DMS153 (cell line): ENCODE measurements around the gene TMEM130.

Experiments
- DNase-seq: peaks from one replicate; lab custom pipeline; 2025; lab: John Stamatoyannopoulos, UW

Gene TMEM130

DNA sequence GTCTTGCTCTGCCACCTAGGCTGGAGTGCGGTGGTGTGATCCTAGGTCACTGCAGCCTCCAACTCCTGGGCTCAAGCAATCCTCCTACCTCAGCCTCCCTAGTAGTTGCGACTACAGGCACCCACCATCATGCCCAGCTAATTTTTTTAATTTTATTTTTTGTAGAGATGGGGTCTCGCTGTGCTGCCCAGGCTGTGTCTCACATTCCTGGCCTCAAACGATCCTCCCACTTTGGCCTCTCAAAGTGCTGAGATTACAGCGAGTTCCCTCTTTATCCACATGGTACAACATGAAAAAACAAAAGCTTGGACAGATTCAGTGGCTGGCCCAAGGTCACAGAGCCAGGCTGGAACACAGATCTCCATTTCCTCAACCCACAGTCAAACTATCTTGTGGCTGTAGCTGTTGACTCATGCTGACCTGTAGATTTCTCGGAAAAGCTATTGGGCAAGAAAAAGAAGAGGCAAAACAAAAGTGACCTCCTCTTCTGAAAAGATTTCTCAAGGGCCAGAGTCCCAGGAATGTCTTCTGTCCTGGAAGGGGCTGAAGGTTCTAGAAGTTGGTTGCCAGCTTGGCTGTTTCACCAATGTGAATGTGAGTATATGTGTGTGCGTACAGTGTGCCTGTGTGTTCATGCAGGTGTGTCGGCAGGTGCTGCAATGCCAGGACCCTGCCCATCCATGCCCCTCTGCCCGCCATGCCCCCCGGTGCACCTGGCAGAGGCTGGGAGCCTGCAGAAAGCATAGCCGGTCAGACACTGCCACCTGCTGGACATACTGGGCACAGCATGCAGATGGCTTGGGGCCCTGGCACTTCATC is 28.4 kb downstream of the TMEM130 start:
- DNase-seq, result no peak

- no peak for DNase-seq
Observed at GRCh38 chr7:98840722-98841121, 29.1 kb downstream of the TMEM130 start.

DNA sequence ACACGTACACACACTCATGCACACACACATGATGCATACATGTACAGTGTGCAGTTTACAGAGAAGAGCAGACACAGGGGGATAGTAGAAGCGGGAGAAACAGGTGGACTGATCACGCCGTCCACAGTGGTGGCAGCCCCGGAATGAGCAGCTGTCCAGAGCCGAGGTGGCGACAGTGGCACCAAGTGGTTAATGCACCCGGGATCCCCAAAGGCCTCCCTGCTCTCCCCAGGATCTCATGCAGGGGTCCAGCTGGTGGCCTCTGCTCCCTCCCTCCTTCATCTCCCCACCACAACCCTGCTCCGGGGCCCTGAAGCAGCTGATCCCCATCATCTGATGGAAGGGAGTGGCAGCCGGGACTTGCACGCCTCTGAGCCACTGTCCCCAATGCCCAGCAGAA is 29.7 kb downstream of the TMEM130 start:
- DNase-seq, result no peak

- DNase-seq, result no peak
Observed at GRCh38 chr7:98837630-98837972, 32.2 kb downstream of the TMEM130 start.

- peak; percentile 65 for DNase-seq
Observed at GRCh38 chr7:98836811-98837629, 32.8 kb downstream of the TMEM130 start.

DNA sequence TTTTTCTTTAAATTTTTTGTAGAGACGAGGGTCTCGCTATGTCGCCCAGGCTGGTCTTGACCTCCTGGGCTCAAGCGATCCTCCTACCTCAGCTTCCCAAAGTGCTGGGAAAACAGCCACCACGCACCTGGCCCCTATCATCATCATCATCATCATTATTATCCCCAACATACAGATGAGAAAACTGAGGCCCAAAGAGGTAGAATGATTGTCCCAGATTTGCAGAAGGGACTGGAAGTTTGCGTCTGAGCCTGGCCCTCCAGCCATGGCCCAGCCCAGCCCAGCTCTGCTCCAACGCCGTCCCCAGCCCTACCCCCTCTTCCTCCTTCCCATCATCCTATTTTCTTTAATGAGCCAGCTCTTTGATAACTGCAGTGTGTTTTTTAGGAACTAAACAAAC is 34.9 kb downstream of the TMEM130 start:
- no peak for DNase-seq

- no peak for DNase-seq
Observed at GRCh38 chr7:98833022-98833421, 36.8 kb downstream of the TMEM130 start.

DNA sequence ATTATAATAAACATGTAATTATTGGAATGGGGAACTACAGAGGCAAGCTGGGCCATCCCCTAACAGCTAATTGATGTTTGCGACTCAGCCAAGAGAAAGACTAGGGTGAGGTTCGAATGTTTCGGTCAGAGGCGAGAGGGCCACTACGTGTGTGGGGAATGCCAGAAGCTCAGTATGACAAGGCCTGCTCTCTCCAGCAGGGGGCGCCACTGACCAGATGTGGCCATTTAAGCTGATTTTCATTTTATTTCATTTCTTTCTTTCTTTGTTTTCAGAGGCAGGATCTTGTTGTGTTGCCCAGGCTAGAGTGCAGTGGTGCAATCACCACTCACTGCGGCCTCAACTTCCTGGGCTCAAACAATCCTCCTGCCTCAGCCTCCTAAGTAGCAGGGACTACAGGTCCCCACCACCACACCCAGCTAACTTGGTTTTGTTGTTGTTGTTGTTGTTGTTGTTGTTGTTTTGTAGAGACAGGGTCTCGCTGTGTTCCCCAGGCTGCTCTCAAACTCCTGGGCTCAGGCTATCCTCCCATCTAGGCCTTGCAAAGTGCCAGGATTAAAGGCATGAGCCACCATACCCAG is 38.1 kb downstream of the TMEM130 start:
- no peak for DNase-seq

GRCh38 chr7:98830972-98831548 is 38.8 kb downstream of the TMEM130 start:
- no peak for DNase-seq

GRCh38 chr7:98828368-98828767 is 41.4 kb downstream of the TMEM130 start:
- DNase-seq, result no peak

DNA sequence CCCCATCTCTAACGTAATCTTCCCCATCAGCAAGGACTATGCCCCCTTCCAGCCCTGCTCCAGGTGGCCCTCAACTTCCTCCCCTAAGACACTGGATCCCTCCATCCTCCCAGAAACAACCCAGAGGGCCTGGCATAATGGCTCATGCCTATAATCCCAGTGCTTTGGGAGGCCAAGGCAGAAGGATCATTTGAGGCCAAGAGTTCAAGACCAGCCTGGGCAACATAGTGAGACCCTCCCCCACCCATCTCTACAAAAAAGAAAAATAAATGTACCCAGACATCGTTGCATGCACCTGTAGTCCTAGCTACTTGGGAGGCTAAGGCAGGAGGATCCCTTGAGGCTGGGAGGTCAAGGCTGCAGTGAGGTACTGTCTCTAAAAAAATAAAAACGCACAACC is 42.6 kb downstream of the TMEM130 start:
- DNase-seq, result no peak

GRCh38 chr7:98826811-98827231 is 43.0 kb downstream of the TMEM130 start:
- DNase-seq, result peak; percentile 22

DNA sequence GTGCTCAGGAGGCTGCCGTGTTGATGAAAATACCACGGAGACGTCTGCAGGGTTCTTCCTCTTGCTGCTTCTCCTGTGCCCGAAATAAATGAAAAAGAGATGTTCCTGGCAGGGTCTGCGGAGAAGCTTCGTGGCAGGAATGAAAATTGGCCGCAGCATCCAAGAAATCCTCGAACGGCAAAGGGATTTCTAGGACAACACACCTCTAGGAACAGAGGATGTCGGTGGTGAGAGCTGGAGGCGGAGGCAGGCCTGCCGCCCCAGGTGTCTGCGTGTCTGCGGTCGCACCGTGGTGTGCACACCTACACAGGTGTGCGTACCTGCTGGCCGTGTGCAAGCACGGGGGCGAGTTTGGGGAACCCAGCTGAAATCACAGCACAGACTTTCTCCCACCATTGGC is 43.4 kb downstream of the TMEM130 start:
- no peak for DNase-seq

DNA sequence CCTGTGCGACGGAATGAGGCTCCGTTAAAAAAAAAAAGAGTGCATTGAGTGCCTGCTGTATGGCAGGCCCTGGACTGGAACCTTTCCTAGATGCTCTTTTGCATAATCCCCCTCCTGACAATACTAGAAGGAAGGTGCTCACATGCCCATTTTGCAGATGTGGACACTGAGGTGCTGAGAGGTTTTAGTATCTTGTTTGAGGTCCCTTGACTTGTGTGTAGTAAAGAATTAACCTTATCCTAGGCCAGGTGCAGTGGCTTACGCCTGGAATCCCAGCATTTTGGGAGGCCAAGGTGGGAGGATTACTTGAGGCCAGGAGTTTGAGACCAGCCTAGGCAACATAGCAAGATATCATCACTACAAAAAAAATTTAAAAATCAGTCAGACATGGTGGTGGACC is 46.6 kb downstream of the TMEM130 start:
- DNase-seq, result no peak

GRCh38 chr7:98821348-98821747 is 48.5 kb downstream of the TMEM130 start:
- DNase-seq, result no peak

- no peak for DNase-seq
Observed at GRCh38 chr7:98816967-98817710, 52.7 kb downstream of the TMEM130 start.

DNA sequence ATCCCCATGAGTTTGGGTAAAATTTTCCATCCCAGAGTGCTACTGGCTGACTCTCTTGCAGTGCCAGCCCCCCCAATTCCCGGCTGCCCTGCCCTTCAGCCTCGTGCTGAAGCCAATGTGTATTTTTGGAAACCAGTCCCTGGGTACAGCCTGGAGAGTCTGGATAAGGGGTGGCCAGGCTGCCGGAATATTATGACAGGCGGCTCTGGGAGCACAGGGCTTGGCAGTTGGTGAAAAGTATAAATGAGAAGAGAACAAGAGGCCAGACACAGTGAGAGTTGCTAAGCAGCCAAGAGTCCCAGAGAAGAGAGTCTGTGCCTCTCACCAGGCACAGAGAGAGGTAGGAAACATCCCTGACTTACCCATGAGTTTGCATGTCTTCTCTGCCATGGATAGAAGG is 53.6 kb downstream of the TMEM130 start:
- DNase-seq, result no peak

DNA sequence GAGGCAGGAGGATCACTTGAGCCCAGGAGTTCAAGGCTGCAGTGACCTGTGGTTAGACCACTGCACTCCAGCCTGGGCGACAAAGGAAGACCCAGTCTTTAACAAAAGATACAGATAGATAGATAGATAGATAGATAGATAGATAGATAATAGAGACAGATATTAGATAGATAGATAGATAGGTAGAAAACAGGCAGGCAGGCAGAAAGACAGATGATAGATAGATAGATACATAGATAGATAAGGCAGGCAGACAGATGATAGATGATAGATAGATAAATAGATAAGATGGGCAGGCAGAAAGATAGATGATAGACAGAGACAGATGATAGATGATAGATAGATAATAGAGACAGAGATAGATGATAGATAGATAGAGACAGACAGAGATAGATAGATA is 54.5 kb downstream of the TMEM130 start:
- no peak for DNase-seq

DNA sequence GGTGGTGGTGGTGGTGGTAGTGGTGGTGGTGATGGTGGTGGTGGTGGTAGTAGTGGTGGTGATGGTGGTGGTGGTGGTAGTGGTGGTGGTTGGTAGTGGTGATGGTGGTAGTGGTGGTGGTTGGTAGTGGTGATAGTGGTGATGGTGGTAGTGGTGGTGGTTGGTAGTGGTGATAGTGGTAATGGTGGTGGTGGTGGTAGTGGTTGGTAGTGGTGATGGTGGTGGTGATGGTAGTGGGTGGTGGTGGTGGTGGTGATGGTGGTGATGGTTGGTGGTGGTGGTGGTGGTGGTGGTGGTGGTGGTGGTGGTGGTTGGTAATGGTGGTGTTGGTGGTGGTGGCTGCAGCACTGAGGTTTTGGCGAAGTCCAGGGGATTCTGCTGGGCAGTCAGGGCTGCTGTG is 58.5 kb downstream of the TMEM130 start:
- no peak for DNase-seq

DNA sequence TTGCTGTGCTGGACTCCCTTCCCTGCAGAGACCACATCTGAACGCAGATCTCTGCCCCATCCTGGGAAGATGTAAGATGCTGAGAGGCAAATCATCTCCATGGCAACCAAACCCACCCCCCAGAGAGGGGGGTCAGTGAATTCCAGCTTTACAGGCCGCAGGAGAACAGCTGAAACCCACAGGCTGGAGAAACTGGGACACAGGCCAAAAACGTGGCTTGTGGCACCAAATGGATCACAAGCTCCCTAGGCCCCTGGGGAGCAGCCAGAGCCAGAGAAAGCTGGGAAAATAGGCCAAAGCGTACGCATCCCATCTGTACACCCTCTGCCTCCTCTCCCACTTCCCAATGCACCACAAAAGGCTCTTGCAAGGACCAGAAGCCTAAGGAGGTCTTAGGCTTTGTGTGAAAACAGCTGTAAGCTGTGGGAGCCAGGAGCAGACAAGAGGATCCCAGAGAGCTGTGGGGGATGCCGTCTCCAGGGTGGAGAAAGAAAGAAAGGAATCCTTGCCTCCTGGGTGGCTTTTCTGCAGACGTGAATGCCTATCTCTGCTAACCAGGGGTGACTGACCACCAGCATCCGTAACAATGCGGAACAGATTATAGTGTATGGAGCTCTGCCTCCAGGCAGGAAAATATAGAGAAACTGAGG is 59.5 kb downstream of the TMEM130 start:
- no peak for DNase-seq

DNA sequence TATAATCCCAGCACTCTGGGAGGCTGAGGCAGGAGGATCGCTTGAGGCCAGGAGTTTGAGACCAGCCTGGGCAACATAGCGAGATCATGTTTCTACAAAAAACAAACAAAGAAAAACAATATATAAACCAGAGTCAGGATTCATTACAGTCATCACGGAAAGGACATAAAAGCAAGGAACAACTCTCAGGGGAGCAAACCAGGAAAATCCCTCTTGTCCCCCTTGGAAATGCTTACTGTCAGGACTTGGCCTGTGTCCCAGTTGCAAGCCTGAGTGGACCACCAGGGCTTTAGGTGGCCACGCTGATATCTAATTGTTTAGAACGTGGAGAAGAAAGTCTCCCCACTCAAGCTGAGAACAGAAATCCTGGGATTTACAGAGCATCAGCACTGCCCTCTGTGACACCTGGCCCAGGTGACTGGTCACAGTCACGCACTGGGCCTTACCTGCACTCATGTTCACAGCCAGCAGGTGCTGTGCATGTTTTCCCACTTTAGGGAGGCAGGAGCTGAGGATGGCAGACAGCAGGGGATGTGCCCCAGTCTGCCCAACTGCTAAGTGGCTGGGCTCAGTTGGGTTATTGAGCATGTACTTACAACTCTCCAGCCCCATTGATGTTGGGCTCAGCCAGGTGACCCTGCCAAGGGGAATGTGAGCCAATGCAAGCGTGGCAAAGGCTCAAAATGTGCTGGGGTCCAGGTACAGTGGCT is 60.9 kb downstream of the TMEM130 start:
- no peak for DNase-seq
